Stimulated activated CD4-positive, alpha-beta T cell treated with anti-CD3 and anti-CD28 coated beads, Interleukin-12 subunit alpha, Interleukin-12 subunit beta, amount 100 ng/mL, for 48 hours (primary cell): ENCODE results near the gene PPP1R3F.

ENCODE experiments used
- DNase-seq, 3 donors: peaks; one replicate each; pipeline ENCODE4 v3.0.0-alpha.2; 2020; ENCODE audit warnings: low read depth in 2 of 3, low spot score in 1 of 3

The PPP1R3F gene

GRCh38 chrX:49249616-49250015 is 20.0 kb upstream of the PPP1R3F start:
- DNase-seq: no peak

GRCh38 chrX:49250066-49250465 is 19.5 kb upstream of the PPP1R3F start:
- no peak for DNase-seq

- no peak for DNase-seq
Observed at GRCh38 chrX:49250578-49250977, 19.0 kb upstream of the PPP1R3F start.

- no peak for DNase-seq
Observed at GRCh38 chrX:49251325-49251724, 18.3 kb upstream of the PPP1R3F start.

- no peak for DNase-seq
Observed at GRCh38 chrX:49254639-49255038, 15.0 kb upstream of the PPP1R3F start.

GRCh38 chrX:49256268-49256995 is 13.2 kb upstream of the PPP1R3F start:
- no peak for DNase-seq

GRCh38 chrX:49257074-49257790 is 12.4 kb upstream of the PPP1R3F start:
- DNase-seq: no peak

- DNase-seq: no peak
Observed at GRCh38 chrX:49257846-49258748, 11.5 kb upstream of the PPP1R3F start.

GRCh38 chrX:49258749-49259124 is 10.9 kb upstream of the PPP1R3F start:
- no peak for DNase-seq

- no peak for DNase-seq
Observed at GRCh38 chrX:49260221-49260985, 9.2 kb upstream of the PPP1R3F start.

- no peak for DNase-seq
Observed at GRCh38 chrX:49262603-49263002, 7.0 kb upstream of the PPP1R3F start.

GRCh38 chrX:49263631-49264030 is 6.0 kb upstream of the PPP1R3F start:
- DNase-seq: no peak

GRCh38 chrX:49264460-49264859 is 5.1 kb upstream of the PPP1R3F start, which contains the start of gene FOXP3:
Gene FOXP3, minus strand, starts transcription at chrX:49264710. Its CDS starts 6,205 bp downstream, at chrX:49258505.
- DNase-seq: no peak

GRCh38 chrX:49266523-49267445 is 2.8 kb upstream of the PPP1R3F start:
- no peak for DNase-seq

- DNase-seq: no peak
Observed at GRCh38 chrX:49268702-49269009, 937 bp upstream of the PPP1R3F start.

- peak; percentile 83 to 94 (median 93) for DNase-seq
Observed at GRCh38 chrX:49269010-49269766, 405 bp upstream of the PPP1R3F start.

- DNase-seq: no peak
Observed at GRCh38 chrX:49270249-49270921, 792 bp downstream of the PPP1R3F start.

GRCh38 chrX:49271341-49271740 is 1.7 kb downstream of the PPP1R3F start:
- no peak for DNase-seq

- no peak for DNase-seq
Observed at GRCh38 chrX:49272421-49272820, 2.8 kb downstream of the PPP1R3F start.
